Measurements from ENCODE around the gene SUPT3H. TPM values are rescaled to one million over a fixed set of nuclear protein-coding genes. Genes with fewer than 3 reads are reported as not detected.

The SUPT3H gene
- total RNA-seq, 3 donors from 2014 or later: 3.0 to 8.1 (median 3.5) TPM

GRCh38 chr6:44858998-44859397 lies 518.7 kb downstream of the SUPT3H start:
- Histone ChIP-seq H3K4me3 (no peak overlapping the region), H3K9me3 (no peaks in the 10 kb centered on the region), H3K4me1 (ENCODE audit: low read depth) (no peaks in the 10 kb centered on the region), H3K36me3 (ENCODE audit: low read depth) (no peaks in the 10 kb centered on the region)
- intact Hi-C loops (cut with DNase I, micrococcal nuclease): no loop called here
- ATAC-seq (no peak), DNase-seq (no peak)
- TF ChIP-seq CTCF (IDR thresholded peaks at IDR 0.05): no peak

GRCh38 chr6:44856479-44856878 lies 521.3 kb downstream of the SUPT3H start:
- intact Hi-C loops (cut with DNase I, micrococcal nuclease): no loop called here
- Histone ChIP-seq H3K9me3 (no peaks in the 10 kb centered on the region), H3K4me3 (no peak overlapping the region), H3K4me1 (ENCODE audit: low read depth) (no peaks in the 10 kb centered on the region), H3K36me3 (ENCODE audit: low read depth) (no peaks in the 10 kb centered on the region)
- no peak for DNase-seq
- TF ChIP-seq CTCF (IDR thresholded peaks at IDR 0.05): no peak
- ATAC-seq: no peak

GRCh38 chr6:44855562-44856411 lies 521.9 kb downstream of the SUPT3H start:
- intact Hi-C loops (cut with DNase I, micrococcal nuclease): no loop called here
- Histone ChIP-seq H3K4me1 (ENCODE audit: low read depth) (no peaks in the 10 kb centered on the region), H3K9me3 (no peaks in the 10 kb centered on the region), H3K36me3 (ENCODE audit: low read depth) (no peaks in the 10 kb centered on the region), H3K4me3 (no peak overlapping the region)
- ATAC-seq (no peak), DNase-seq (no peak)
- no peak for TF ChIP-seq CTCF (IDR thresholded peaks at IDR 0.05)

- Histone ChIP-seq H3K4me1 (ENCODE audit: low read depth) (no peaks in the 10 kb centered on the region), H3K9me3 (no peaks in the 10 kb centered on the region), H3K36me3 (ENCODE audit: low read depth) (no peaks in the 10 kb centered on the region), H3K4me3 (no peak overlapping the region)
- ATAC-seq (no peak), DNase-seq (no peak)
- intact Hi-C loops (cut with DNase I, micrococcal nuclease): no loop called here
- no peak for TF ChIP-seq CTCF (IDR thresholded peaks at IDR 0.05)
These were observed 522.9 kb downstream of the SUPT3H start for GRCh38 chr6:44854712-44855443.

- no peak for TF ChIP-seq CTCF (IDR thresholded peaks at IDR 0.05)
- H3K4me3 ChIP-seq: no peak overlapping the region
- no peaks in the 10 kb centered on the region for H3K9me3 ChIP-seq
- intact Hi-C loops (cut with DNase I, micrococcal nuclease): no loop called here
- ATAC-seq (no peak), DNase-seq (no peak)
- H3K4me1 ChIP-seq (ENCODE audit: low read depth): no peaks in the 10 kb centered on the region
- H3K36me3 ChIP-seq (ENCODE audit: low read depth): no peaks in the 10 kb centered on the region
These were observed 526.6 kb downstream of the SUPT3H start for GRCh38 chr6:44851176-44851575.

Data from mucosa of descending colon (tissue), 3 donors.